Tibial artery (tissue), 4 donors: ENCODE results near the gene CCDC88A.
"Not testable (repeated sequence)": the region's sequence is repeated elsewhere in the genome, so short reads cannot be mapped to it uniquely, and the experiment has no call there.

Experiments used
- DNase-seq, 2 donors: peaks; one replicate each; pipeline ENCODE4 v3.0.0-alpha.2; 2019
- H3K27ac ChIP-seq, 2 donors: fragments of 200-600 bp; sonication (generic) in 1 of 2; 1 replicate in 1 of 2; 2 replicates in 1 of 2; pipeline ENCODE4 v1.5.1; 2018 to 2019; ENCODE audit warnings: mild to moderate bottlenecking in 1 of 2
- H3K27me3 ChIP-seq, 2 donors: fragments of 200-600 bp; sonication (generic) in 1 of 2; one replicate each; pipeline versions ENCODE4 v1.5.1 to v1.6.0; 2016 to 2019
- H3K36me3 ChIP-seq, 3 donors: fragments of 200-600 bp; sonication (generic) in 2 of 3; one replicate each; pipeline ENCODE4 v1.5.1; 2016 to 2019; ENCODE audit warnings: mild to moderate bottlenecking in 2 of 3
- H3K4me1 ChIP-seq, 4 donors: fragments of 200-600 bp; sonication (generic) in 2 of 4; 1 replicate in 3 of 4; 2 replicates in 1 of 4; pipeline ENCODE4 v1.5.1; 2016 to 2019
- H3K4me3 ChIP-seq, 2 donors: fragments of 200-600 bp; sonication (generic) in 1 of 2; 1 replicate in 1 of 2; 2 replicates in 1 of 2; pipeline ENCODE4 v1.5.1; 2018 to 2019; ENCODE audit warnings: mild to moderate bottlenecking in 2 of 2
- H3K9me3 ChIP-seq, 3 donors: fragments of 200-600 bp; sonication (generic) in 1 of 3; one replicate each; pipeline ENCODE4 v1.5.1; 2016 to 2019
- intact Hi-C: fragments of 100-400 bp; cut with DNase I; formaldehyde crosslinking; loops from one replicate; pipeline ENCODE4 v1.15.0; 2023; ENCODE audit warnings: low total_unique reads
- TF ChIP-seq, protein P1 (sequence below), 2 experiments: fragments of 200-600 bp in 1 of 2; fragments of 450-650 bp in 1 of 2; IDR thresholded peaks; one replicate each; pipeline ENCODE4 v1.5.1; 2017 to 2019; ENCODE audit warnings: antibody characterized with exemption in 2 of 2, mild to moderate bottlenecking in 1 of 2, moderate library complexity in 1 of 2

The CCDC88A gene

DNA sequence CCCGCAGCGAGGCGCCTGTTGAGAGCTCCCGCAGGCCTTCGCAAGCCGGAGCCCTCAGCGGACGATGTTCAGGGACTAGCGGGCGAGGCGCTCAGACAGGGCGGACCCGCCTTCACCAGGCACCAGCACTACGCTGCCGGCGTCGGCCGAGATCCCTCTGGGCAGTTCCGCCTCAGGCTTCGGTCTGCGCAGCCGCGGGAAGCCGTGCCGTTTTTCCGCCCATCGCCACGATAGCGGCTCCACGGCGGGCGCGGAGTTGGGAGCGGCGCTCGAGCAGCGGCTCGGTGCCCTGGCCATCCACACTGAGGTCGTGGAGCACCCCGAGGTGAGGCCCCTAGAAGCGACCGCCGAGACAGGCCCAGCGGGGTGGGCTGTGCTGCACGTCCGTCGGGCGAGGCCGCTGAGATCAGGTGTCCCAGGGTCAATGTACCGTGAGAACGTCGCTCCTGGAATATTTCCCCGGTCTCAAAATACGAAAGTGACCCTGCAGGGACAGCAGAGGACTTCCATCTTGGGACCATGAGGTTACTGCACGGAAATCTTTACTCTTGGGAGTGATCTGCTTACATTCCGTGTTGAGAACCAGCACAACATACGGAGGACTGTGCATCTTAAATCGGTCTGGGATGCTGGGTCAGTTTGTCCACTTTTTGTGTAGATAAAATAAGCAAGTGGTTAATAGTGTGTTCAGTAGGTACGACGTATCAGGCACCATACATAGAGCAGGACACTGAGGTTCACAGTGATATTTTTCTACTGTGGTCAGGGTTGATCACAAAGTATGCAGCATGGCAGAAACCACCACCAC, 137.3 kb downstream of the CCDC88A start:
- Histone ChIP-seq H3K9me3 (no peaks in the 10 kb centered on the region), H3K4me3 (peak overlapping the region; percentile 65 to 91), H3K27me3 (no peaks in the 10 kb centered on the region), H3K27ac (peak overlapping the region; percentile 94 to 97), H3K36me3 (no peaks in the 10 kb centered on the region), H3K4me1 (peaks cover 0 to 26% (median 11%) of the 10 kb centered on the region in 4 donors)
- intact Hi-C loops: loop anchor here (5.0 kb wide), 1 partner anchor 950 kb away; a partner anchor contains a TSS
- DNase-seq: peak; percentile 80 to 93
- TF ChIP-seq, protein P1, sequence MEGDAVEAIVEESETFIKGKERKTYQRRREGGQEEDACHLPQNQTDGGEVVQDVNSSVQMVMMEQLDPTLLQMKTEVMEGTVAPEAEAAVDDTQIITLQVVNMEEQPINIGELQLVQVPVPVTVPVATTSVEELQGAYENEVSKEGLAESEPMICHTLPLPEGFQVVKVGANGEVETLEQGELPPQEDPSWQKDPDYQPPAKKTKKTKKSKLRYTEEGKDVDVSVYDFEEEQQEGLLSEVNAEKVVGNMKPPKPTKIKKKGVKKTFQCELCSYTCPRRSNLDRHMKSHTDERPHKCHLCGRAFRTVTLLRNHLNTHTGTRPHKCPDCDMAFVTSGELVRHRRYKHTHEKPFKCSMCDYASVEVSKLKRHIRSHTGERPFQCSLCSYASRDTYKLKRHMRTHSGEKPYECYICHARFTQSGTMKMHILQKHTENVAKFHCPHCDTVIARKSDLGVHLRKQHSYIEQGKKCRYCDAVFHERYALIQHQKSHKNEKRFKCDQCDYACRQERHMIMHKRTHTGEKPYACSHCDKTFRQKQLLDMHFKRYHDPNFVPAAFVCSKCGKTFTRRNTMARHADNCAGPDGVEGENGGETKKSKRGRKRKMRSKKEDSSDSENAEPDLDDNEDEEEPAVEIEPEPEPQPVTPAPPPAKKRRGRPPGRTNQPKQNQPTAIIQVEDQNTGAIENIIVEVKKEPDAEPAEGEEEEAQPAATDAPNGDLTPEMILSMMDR (IDR thresholded peaks at IDR 0.05): no peak

DNA sequence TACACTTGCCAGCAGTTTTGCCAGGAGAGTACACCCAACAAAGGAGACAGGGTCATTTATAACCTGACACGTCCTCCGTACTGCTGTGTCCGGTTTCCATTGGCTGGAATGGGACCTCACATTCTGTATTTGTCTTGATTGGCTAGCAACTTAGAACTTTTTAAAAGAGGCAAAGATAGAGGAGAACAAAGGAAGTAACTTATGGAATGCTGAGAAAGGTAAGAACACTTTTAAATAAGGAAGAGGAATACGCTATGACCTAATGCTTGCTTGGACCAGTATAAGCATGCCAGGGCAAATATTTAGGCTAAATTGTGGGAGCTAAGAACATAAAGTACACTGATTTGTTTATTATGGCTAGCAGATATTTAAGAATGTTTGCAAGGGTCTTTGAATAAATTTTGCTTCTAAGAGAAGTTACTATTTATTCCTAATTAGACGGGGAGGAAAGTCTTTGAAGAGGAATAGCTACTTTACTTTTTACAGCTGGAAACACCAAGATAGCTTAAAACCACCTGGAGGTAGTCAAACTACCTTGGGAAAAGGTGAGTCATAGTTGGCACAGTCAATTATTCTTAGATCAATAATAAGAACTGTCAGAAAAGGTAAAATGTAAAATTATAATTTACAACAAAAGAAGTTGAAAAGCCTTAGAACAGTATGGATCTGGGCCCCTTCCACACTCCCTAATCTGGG, 138.7 kb downstream of the CCDC88A start:
- H3K9me3 ChIP-seq, H3K27me3 ChIP-seq, H3K4me3 ChIP-seq, DNase-seq, H3K36me3 ChIP-seq: not testable (repeated sequence)
- peak overlapping the region; percentile 94 to 97 for H3K27ac ChIP-seq
- intact Hi-C loops: loop anchor here (5.0 kb wide), 1 partner anchor 949 kb away; a partner anchor contains a TSS
- peaks cover 0 to 26% (median 11%) of the 10 kb centered on the region in 4 donors for H3K4me1 ChIP-seq

DNA sequence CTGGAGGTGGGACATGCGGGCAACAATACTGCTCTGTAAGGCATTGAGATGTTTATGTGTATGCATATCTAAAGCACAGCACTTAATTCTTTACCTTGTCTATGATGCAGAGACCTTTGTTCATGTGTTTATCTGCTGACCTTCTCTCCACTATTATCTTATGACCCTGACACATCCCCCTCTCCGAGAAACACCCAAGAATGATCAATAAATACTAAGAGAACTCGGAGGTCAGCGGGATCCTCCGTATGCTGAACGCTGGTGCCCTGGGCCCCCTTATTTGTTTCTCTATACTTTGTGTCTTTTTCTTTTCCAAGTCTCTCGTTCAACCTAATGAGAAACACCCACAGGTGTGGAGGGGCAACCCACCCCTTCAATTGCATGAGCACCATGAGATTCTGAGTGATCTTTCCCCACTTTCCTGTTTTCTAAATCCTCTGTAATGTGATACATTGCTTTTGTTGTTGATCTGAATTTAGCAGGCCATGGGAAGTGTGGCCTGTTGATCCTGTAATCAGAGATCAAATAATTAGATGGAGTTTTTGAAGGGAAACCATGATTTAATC, 139.7 kb downstream of the CCDC88A start:
- H3K9me3 ChIP-seq, H3K27ac ChIP-seq, H3K4me3 ChIP-seq, H3K36me3 ChIP-seq, H3K27me3 ChIP-seq, DNase-seq: not testable (repeated sequence)
- peaks cover 0 to 25% (median 11%) of the 10 kb centered on the region in 4 donors for H3K4me1 ChIP-seq
- intact Hi-C loops: loop anchor here (5.0 kb wide), 1 partner anchor 948 kb away; a partner anchor contains a TSS

DNA sequence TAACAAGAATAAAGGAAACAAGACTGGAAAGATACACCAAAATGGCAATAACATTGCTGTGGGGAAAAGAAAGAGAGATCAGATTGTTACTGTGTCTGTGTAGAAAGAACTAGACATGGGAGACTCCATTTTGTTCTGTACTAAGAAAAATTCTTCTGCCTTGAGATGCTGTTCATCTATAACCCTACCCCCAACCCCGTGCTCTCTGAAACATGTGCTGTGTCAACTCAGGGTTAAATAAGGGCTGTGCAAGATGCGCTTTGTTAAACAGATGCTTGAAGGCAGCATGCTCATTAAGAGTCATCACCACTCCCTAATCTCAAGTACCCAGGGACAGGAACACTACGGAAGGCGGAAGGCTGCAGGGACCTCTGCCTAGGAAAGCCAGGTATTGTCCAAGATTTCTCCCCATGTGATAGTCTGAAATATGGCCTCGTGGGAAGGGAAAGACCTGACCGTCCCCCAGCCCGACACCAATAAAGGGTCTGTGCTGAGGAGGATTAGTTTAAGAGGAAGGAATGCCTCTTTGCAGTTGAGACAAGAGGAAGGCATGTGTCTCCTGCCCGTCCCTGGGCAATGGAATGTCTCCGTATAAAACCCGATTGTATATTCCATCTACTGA, 140.3 kb downstream of the CCDC88A start:
- H3K27ac ChIP-seq, H3K9me3 ChIP-seq, H3K4me3 ChIP-seq, intact Hi-C loops, DNase-seq, H3K27me3 ChIP-seq, H3K36me3 ChIP-seq: not testable (repeated sequence)
- H3K4me1 ChIP-seq: peaks cover 0 to 19% (median 10%) of the 10 kb centered on the region in 4 donors

DNA sequence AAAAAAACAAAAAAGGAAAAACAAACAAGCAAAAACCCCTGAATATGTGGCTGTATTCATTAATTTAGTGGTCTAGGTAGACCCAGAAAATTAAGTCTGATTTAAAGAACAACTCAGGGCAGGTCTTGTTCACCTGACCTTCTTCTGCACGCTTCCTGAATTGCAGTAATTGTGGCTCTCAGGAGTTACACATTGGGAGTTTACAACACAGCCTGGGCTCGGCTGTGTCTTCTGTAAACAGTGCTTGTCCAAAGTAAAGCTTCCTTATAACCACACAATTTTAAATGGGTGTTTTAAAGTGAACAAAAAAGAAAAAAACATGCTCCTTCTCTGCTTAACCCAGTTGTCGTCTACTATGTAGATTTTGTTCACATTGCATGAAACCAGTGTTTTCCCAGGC, 142.3 kb downstream of the CCDC88A start:
- Histone ChIP-seq H3K36me3 (no peaks in the 10 kb centered on the region), H3K27ac (no peak overlapping the region), H3K4me3 (no peak overlapping the region), H3K4me1 (peaks cover 0 to 4% (median 2%) of the 10 kb centered on the region in 4 donors), H3K27me3 (no peaks in the 10 kb centered on the region), H3K9me3 (no peaks in the 10 kb centered on the region)
- DNase-seq: no peak
- TF ChIP-seq, protein P1 (IDR thresholded peaks at IDR 0.05): no peak
- intact Hi-C loops: no loop called here

DNA sequence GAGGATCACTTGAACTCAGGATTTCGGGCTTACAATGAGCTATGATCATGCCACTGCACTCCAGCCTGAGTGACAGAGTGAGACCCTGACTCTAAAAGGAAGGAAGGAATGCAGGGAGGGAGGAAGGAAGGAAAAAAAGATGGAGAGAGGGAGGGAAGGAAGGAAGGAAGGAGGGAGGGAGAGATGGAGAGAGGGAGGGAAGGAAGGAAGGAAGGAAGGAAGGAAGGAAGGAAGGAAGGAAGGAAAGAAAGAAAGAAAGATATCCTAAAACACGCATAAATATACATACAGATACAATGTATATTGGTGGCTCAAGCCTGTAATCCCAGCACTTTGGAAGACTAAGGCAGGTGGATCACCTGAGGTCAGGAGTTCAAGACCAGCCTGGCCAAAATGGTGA, 145.3 kb downstream of the CCDC88A start:
- H3K27me3 ChIP-seq, H3K27ac ChIP-seq, H3K4me1 ChIP-seq, H3K4me3 ChIP-seq, H3K9me3 ChIP-seq, H3K36me3 ChIP-seq, DNase-seq, intact Hi-C loops: not testable (repeated sequence)

DNA sequence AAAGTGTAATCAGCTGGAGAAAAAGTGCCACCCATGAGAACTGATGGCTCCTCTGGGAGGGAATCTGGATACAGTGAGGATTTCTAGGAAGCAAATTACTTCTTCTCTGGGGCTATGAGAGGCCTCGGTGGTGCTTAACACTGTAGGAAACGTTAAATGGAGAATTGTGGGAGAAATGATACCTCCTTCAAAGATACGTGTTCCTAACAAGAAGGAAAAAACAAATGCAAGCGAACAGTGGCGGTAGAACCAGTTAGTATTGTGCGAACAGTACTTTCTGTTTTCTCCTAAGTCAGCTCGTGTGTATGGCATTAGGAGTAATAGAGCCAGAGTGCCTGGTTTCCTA, 150.0 kb downstream of the CCDC88A start:
- DNase-seq: no peak
- peaks cover 0 to 23% (median 14%) of the 10 kb centered on the region in 3 donors for H3K36me3 ChIP-seq
- intact Hi-C loops: loop anchor here (5.0 kb wide), 1 partner anchor 163 kb away; no protein-coding TSS in a partner anchor

More for the DNA sequence above, 150.0 kb downstream of the CCDC88A start:
- TF ChIP-seq, protein P1 (IDR thresholded peaks at IDR 0.05): no peak
- Histone ChIP-seq H3K27ac (peak overlapping the region; percentile 86 to 87), H3K9me3 (no peaks in the 10 kb centered on the region), H3K27me3 (no peaks in the 10 kb centered on the region), H3K4me1 (peaks cover 0 to 15% (median 10%) of the 10 kb centered on the region in 4 donors), H3K4me3 (peak overlapping the region; percentile 65 to 82)
